HG02623 (cell line): ENCODE data around the gene LPIN1.

Experiments used
- ATAC-seq: cut with Tn5 transposase; IDR thresholded peaks from one replicate; pipeline ENCODE4 v1.9.1; 2021; ENCODE audit warnings: moderate library complexity; ENCODE audit not compliant: unreplicated experiment

Gene LPIN1

DNA sequence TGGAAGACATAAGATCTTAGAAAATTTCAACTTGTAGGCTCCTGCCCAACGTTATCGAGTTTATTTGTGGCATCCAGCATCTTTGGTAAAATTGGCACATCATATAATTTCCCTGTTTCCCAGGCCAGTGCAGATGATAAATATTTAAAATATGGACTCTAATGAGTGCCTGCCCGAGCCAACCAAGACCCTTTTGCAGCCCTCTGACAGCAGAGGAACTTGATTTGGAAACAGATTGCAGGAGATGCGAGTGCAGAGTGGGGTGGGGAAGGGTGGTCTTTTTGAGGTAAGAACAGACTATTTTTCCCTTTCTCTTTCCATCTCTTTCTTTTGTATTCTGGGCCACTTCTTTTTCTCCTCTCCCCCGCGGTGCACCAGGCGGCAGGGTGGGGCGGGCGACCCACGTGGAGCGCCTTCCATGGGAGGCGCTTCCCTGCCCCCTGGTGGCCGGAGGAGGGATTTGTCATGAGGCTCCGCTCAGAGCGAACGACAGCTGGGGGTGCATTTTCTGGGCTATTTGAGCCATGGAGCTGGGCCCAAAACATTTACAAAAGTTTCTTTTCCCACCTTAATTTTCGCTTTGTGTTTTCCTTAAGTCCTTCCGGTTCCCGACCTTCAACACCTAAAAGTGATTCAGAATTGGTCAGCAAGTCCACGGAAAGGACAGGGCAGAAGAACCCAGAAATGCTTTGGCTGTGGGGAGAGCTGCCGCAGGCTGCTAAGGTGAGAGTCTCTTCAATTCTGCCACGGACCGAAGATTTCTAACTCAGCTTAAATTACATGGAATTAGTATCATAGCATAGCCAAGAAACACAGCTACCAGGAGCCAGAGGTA, 32.7 kb downstream of the LPIN1 start:
- ATAC-seq: peak; percentile 85

DNA sequence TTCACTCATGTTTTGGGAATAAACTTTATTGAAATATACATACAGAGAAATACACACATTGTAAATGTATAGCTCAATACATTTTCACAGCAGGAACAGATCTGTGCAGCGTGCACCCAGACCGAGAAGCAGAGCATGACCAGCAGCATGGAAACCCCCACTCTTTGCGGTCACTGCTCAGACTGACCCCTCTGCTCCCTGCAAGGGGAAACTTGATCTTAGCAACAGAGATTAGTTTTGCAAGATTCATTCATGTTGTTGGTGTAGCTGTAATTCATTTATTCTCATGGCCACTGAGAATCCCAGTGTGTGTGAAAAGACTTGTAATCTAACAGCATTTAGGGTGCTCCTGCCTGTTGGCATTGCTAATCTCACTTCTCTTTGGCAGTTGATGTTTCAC, 35.2 kb downstream of the LPIN1 start:
- ATAC-seq: no peak

DNA sequence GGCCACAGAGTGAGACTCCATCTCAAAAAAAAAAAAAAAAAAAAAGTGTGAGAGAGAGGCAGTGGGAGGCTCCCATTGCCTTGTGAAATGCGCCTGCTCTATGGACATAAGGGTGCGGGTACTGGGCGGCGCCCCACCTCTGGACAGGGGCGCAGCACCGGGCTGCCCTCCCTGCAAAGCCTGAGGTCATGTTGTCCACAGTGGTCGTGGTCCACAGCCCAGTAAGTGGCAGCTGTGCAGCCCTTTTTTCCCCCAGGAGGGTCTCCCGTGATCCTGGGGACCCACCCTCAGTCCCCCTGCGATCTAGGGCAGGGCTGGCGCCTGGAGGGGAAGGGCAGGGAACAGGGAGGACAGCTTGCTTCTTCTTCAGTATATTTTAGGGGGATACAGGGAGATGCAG, 37.8 kb downstream of the LPIN1 start:
- no peak for ATAC-seq

- no peak for ATAC-seq
These were observed 38.5 kb downstream of the LPIN1 start for GRCh38 chr2:11784747-11785610.

GRCh38 chr2:11785611-11785940, 39.1 kb downstream of the LPIN1 start:
- ATAC-seq: no peak

GRCh38 chr2:11786191-11786590, 39.8 kb downstream of the LPIN1 start:
- ATAC-seq: no peak

DNA sequence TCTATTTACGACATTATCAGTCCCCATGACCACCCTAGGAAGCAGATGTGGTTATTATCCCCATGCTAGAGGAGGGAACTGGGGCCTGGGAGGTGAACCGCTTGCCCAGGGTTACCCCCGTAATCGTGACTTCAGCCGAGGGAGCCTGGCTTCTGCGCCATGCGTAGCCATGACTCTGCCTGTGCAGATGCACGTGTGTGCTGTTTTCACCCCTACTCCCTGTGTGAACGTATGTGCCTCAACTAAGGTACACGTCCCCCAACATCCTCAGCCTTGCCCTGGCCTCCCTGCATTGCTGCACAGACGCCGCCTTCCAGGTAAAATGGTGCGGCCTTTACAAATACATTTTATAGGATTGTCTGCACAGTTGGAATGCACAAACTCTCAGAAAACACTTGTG, 40.2 kb downstream of the LPIN1 start:
- ATAC-seq: no peak

DNA sequence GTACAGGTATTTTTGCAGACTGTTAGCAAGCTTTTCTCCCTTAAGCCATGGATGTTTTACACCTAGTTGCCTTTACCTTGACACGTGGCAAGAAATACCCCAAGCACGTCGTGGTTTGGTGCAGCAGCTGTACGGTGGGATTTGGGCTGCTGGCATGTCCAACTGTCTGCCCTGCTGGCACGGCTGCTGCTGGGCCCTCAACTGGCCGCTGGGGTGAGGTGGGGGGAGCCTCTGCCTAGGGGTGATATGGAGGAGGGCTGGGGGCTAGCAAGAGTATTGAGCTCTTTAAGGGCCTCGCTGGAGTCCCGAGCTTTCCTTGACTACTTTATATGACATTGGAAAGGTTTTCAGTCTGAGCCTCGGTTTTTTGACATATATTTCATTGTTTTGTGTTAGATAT, 41.6 kb downstream of the LPIN1 start:
- no peak for ATAC-seq

- no peak for ATAC-seq
These were observed 42.2 kb downstream of the LPIN1 start for GRCh38 chr2:11788461-11789124.

DNA sequence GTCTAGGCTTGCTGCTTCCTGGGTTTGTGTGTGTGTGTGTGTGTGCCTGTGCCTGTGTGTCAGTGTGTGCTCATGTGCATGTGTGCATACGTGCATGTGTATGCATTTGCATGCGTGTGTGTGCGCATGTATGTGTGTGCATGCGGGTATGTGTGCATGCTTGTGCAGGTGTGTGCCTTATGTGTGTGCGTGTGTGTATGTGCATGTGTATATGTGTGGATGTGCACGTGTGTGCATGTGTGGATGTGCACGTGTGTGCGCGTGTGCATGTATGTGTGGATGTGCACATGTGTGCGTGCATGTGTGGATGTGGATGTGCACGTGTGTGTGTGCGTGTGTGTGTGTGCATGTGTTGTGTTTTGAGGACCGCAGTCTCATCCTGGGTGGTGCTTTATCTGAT, 42.8 kb downstream of the LPIN1 start:
- no peak for ATAC-seq

GRCh38 chr2:11790228-11790627, 43.8 kb downstream of the LPIN1 start:
- no peak for ATAC-seq

DNA sequence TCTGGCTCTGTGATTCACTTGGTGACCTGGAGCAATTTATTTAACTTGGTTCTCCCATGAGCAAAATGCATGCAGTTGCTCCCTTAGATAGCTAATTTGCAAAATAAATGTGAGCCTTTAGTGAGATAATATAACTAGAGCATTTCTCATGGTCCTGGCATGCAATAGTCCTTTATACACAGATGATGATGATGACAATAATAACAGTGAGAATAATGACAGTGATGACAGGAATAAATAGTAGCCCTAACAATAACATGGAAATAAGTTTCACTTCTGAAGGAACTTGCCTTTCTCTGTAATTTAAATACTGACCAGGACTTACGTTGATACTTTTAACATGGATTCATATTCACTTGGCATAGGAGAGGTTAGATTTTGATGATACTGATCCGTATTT, 49.2 kb downstream of the LPIN1 start:
- ATAC-seq: no peak

GRCh38 chr2:11796190-11797171, 50.0 kb downstream of the LPIN1 start:
- no peak for ATAC-seq

GRCh38 chr2:11797846-11798245, 51.4 kb downstream of the LPIN1 start:
- ATAC-seq: no peak

DNA sequence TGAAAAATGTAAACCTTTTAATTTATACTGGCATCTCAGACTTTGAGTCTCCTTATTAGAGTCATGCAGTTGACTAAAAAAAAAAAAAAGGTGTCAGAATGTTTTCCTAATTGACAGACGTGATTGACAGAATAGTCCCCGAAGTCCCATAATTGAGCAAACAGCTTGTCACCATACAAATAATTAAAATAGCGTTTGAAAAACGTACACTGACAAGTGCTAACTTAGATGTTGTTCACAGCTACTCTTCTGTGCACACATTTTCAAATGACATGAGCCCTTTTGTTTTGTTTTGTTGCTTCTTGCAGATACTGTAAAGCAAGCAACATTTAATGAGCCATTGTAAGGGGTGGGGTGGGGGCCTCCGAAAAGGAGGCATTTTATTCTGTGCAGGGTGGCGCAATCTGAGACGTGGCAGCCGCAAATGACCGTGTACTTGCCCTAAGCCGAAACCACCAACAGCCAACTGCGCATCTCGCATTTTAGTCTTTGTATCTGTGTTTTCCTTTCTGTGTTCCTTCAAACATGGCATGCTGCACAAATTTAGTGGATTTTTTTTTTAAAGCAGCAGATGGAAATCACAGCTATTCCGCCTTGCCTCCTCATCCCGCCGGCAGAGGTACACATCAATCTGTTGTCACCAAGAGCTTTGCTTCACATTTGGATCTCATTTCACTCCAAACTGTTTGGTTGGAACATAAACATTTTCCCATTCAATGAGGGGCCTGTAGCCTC, 52.4 kb downstream of the LPIN1 start:
- ATAC-seq: no peak

DNA sequence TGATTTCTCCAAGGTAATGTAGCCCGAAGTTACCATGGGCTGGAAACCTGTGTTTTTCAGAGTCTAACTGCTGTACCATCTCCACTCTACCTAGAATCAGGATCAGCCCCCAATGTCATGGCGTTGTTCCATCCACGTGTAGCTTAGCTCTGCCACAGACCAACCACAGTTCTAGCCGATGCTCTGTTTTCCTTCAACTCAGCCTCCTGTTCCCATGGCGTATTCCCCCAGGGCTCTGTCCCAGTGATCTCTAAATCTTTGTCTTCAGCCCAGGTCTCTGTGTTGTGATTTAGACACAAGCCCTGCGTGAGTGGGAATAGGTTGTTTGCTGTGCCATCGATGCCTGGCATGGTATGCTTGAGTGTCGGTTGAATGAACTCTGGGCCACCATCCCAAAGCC, 53.4 kb downstream of the LPIN1 start:
- ATAC-seq: no peak

- ATAC-seq: no peak
These were observed 56.4 kb downstream of the LPIN1 start for GRCh38 chr2:11802782-11803191.

DNA sequence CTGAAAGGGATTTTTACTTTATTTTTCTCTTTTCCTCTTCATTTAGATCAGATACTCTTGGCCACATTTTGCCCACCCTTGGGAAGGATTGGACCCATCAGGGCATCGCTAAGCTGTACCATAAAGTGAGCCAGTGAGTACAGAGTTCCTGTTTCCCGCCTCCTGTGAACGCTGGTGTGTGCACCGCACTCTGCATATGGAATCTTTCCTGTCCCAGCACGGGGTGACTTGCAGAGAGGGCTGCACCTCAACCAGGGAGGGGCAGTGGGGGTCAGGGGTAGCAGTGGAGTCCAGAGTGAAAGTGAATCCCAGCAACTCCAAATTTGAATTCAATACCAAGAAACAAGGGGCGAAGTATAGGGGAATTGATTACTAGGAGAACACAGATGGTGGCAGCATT, 58.6 kb downstream of the LPIN1 start:
- ATAC-seq: no peak

DNA sequence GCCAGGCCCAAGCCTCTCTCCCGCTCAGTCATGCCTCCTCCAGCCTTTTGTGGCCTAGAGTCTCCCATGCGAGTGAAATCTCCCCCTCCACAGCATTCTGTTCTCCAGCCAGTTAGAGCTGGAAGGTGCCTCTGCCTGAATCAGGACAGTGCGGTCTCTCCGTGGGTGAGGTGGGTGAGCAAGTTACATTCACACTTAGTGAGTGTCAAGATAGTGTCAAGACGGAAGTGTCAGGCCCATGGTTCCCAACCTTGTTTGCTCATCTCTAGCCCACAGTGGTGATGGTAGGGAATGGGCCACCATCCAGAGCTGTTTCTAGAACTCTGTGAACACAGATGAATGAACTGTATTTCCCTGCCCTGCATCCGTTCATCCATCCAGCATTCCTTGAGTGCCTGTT, 59.5 kb downstream of the LPIN1 start:
- ATAC-seq: no peak
